ENCODE results near the gene SLX4IP. TPM values are rescaled to one million over a fixed set of nuclear protein-coding genes. Genes with fewer than 3 reads are reported as not detected.

SLX4IP gene
- total and polyA plus RNA-seq, 2 of the 13 experiments (the other 11 are each of a cell fraction or from before 2014, with no cell fraction given) = 3.6 to 7.3 TPM

GRCh38 chr20:10511509-10512251 lies 76.6 kb downstream of the SLX4IP start (continued):
- no peak for TF ChIP-seq ISX (CRISPR knock-in tag; conservative IDR thresholded peaks at IDR 0.05)
- no peak for TF ChIP-seq ZFP41 (CRISPR knock-in tag; IDR thresholded peaks at IDR 0.05; ENCODE audit: borderline replicate concordance)
- peak; percentile 79 for TF ChIP-seq MED1 (CRISPR knock-in tag; IDR thresholded peaks at IDR 0.05)
- TF ChIP-seq ZNF709 (CRISPR knock-in tag; IDR thresholded peaks at IDR 0.05) = no peak
- TF ChIP-seq ZBTB1 (CRISPR knock-in tag; IDR thresholded peaks at IDR 0.05; ENCODE audit: borderline replicate concordance) = no peak
- TF ChIP-seq ZNF354B (CRISPR knock-in tag; IDR thresholded peaks at IDR 0.05) = no peak
- TF ChIP-seq FOSL2 (CRISPR knock-in tag; IDR thresholded peaks at IDR 0.05) = peak; percentile 100
- no peak for TF ChIP-seq ZNF850 (CRISPR knock-in tag; conservative IDR thresholded peaks at IDR 0.05)
- no peak for TF ChIP-seq SPEN (CRISPR knock-in tag; IDR thresholded peaks at IDR 0.05; ENCODE audit: low read depth)
- no peak for TF ChIP-seq ZNF674 (CRISPR knock-in tag; IDR thresholded peaks at IDR 0.05; ENCODE audit: low read depth)
- peak; percentile 48; the same call in 1 of the 2 replicates for TF ChIP-seq HOXA3 (CRISPR knock-in tag; IDR thresholded peaks at IDR 0.05)
- TF ChIP-seq ARNT2 (CRISPR knock-in tag; IDR thresholded peaks at IDR 0.05; ENCODE audit: low read depth) = no peak
- TF ChIP-seq ELF3 (CRISPR knock-in tag; IDR thresholded peaks at IDR 0.05) = peak; percentile 69
- TF ChIP-seq TRIM22 (IDR thresholded peaks at IDR 0.05) = no peak
- no peak for TF ChIP-seq NFKB2 (CRISPR knock-in tag; IDR thresholded peaks at IDR 0.05; ENCODE audit: borderline replicate concordance)
- no peak for TF ChIP-seq NFRKB (IDR thresholded peaks at IDR 0.05)
- peak; percentile 64 for TF ChIP-seq TEAD3 (CRISPR knock-in tag; optimal IDR thresholded peaks at IDR 0.05; ENCODE audit: borderline replicate concordance)
- no peak for TF ChIP-seq ATF6 (CRISPR knock-in tag; conservative IDR thresholded peaks at IDR 0.05)
- TF ChIP-seq ZNF607 (CRISPR knock-in tag; IDR thresholded peaks at IDR 0.05; ENCODE audit: borderline replicate concordance) = no peak; the same call in 1 of the 2 replicates
- TF ChIP-seq ZSCAN30 (CRISPR knock-in tag; IDR thresholded peaks at IDR 0.05) = no peak
- TF ChIP-seq CCDC6 (CRISPR knock-in tag; IDR thresholded peaks at IDR 0.05) = no peak
- TF ChIP-seq MAFG (CRISPR knock-in tag; IDR thresholded peaks at IDR 0.05) = peak; percentile 100
- no peak for TF ChIP-seq BORCS8-MEF2B (CRISPR knock-in tag; IDR thresholded peaks at IDR 0.05)
- no peak for TF ChIP-seq TBL1XR1 (IDR thresholded peaks at IDR 0.05; ENCODE audit: borderline replicate concordance, low read length, partially characterized antibody)
- TF ChIP-seq NFYC (CRISPR knock-in tag; IDR thresholded peaks at IDR 0.05) = no peak
- TF ChIP-seq MEIS1 (CRISPR knock-in tag; IDR thresholded peaks at IDR 0.05; ENCODE audit: borderline replicate concordance) = peak; percentile 57; the same call in 1 of the 2 replicates
- TF ChIP-seq BCL6 (CRISPR knock-in tag; IDR thresholded peaks at IDR 0.05) = no peak
- TF ChIP-seq MAFK (conservative IDR thresholded peaks at IDR 0.05 in 1 of 2, IDR thresholded peaks at IDR 0.05 in 1 of 2; ENCODE audit: low read length in 2 of 2) = peak; percentile 97 to 100
